HG03159 (cell line): ENCODE results near the gene GNA15.

Experiments used
- ATAC-seq: cut with Tn5 transposase; IDR thresholded peaks from one replicate; pipeline ENCODE4 v1.9.1; 2021; ENCODE audit warnings: mild to moderate bottlenecking, moderate library complexity; ENCODE audit not compliant: unreplicated experiment

GNA15 gene

DNA sequence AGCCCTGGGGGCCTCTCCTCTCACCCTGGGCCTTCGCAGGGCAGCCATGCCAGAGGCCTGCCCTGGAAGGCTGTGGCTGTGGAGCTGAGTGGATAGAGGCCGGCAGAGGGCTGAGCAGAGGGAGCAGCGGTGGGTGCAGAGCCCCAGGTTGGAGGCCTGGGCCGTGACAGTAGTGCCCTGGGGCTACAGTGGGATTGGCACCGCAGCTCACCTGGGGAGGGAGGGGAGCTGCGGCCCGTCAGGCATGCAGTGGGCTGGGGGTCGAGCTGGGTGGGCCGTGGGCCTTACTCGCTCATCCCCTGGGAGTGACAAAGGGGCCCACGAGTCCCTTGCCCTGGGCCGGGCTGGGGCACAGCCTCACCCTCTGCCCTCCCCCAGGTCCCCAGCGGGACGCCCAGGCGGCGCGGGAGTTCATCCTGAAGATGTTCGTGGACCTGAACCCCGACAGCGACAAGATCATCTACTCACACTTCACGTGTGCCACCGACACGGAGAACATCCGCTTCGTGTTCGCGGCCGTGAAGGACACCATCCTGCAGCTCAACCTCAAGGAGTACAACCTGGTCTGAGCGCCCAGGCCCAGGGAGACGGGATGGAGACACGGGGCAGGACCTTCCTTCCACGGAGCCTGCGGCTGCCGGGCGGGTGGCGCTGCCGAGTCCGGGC is 15.1 kb upstream of the GNA15 start:
- no peak for ATAC-seq

GRCh38 chr19:3121396-3121795 is 14.4 kb upstream of the GNA15 start:
- no peak for ATAC-seq

DNA sequence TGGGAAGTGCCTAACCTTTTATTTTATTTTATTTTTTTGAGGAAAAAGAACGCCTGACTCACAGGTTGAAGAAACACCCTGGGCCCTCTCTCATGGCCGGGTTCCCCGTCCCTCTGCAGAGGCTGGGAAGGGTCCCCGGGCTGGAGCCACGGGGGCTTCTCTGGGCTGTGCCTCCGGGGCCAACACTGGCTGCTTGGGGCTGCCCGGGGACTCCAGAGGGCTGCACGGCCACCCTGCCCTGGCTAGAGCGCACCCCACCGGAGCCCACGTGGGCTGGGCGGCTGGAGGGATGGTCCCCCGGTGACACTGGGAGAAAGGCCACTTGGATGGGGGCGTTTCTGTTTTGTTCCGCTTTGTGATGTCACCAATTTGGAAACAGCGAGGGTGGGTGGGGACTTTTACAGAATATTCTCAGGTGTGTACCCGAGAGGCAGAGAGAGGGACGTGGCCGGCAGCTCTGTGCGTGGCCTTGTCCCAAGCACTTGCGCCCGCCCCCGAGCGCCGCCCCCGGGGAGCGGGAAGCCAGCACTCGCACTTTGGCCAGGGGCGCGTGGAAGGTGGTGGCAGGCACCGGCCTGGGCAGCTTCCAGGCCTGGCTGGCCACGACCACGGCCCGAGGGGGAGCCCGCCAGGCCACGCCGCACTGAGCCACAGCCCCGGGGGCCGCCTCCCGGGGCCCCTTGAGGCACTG is 13.9 kb upstream of the GNA15 start:
- ATAC-seq: no peak

- no peak for ATAC-seq
Measured at GRCh38 chr19:3122512-3122870, 13.3 kb upstream of the GNA15 start.

- ATAC-seq: no peak
Measured at GRCh38 chr19:3123088-3123721, 12.6 kb upstream of the GNA15 start.

- ATAC-seq: no peak
Measured at GRCh38 chr19:3123956-3124355, 11.9 kb upstream of the GNA15 start.

- no peak for ATAC-seq
Measured at GRCh38 chr19:3124630-3125029, 11.2 kb upstream of the GNA15 start.

GRCh38 chr19:3125900-3126524 is 9.8 kb upstream of the GNA15 start:
- no peak for ATAC-seq

DNA sequence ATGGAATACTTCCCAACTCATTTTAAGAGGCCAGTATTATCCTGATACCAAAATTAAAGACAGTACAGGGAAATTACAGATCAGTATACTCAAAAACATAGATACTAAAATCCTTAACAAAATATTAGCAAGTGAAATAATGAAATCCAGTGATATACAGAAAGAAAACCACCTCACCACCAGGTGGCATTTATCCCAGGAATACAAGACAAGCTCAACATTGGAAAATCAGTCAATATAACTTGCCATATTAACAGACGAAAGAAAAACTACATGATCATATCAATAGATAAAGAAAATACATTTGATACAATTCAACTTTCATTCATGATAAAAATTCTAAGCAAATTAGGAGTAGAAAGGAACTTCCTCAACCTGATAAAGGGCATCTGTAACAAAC is 6.7 kb upstream of the GNA15 start:
- ATAC-seq: no peak

- no peak for ATAC-seq
Measured at GRCh38 chr19:3131168-3131567, 4.7 kb upstream of the GNA15 start.

- ATAC-seq: peak; percentile 58
Measured at GRCh38 chr19:3132971-3133792, 2.7 kb upstream of the GNA15 start.

GRCh38 chr19:3133793-3134116 is 2.1 kb upstream of the GNA15 start:
- no peak for ATAC-seq

DNA sequence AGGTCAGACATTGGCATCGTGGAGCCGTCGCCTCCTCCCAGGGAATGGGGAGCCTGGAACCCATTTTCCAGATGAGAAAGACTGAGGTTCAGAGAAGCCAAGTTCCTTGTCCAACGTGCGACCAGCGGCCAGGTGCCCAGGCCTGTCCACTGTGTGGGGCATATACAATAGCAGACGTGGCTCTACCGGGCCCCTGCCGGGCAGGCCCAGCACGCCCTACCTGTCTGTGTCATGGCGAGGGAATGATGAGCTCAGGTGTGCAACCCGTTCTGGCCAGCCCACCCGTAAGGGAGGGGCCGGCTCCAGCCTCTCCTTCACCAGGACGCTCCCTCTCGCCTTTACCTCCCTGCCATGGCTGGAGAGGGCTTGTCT is 837 bp downstream of the GNA15 start:
- no peak for ATAC-seq

DNA sequence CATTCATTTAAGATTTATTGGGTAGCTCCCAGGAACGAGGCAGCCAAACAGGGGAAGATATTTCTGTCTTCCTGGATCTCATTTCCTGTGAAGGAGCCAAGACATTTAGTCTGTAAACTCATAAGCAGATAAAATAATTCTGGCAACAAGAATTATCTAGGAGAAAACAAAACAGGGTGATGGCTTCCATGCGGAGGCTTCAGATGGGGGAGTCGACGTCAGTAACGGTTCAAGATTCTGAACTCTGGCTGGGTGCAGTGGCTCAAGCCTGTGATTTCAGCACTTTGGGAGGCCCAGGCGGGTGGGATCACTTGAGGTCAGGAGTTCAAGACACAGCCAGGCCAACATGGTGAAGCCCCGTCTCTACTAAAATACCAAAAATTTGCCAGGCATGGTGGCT is 1.3 kb downstream of the GNA15 start:
- no peak for ATAC-seq

DNA sequence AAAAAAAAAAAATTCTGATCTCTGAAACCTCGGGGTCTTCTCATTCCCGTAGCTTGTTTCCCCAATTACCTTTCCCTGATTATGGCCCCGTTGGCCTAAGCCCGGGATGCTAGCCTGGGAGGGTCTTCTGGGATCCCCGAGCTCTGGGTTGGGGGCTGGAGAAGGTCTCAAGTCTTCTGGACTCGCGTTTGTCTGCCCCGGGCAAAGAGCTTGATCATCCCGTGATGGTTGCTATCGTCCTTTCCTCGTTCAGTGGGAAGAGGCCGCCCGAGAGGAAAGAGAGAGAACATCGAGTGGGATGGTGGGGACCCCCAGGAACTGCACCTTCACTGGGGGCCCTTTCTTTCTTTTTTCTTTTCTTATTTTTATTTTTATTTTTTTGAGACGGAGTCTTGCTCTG is 2.4 kb downstream of the GNA15 start:
- ATAC-seq: no peak

DNA sequence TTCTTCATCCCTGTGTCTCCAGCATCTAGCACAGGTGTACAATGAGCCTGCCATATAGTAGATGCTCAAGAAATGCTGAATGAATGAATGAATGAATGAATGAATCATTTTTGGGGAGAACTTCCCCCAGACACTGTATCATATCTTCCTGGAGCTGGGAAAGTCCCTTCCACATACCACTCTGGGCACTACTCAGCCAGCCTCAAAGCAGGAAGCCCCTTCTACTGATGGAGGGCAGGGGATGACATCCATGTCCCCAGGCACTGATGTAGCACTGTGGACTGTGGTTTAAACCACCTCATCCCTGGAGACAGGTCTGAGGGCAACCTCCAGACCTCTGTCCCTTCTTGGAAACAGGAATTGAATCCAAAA is 4.8 kb downstream of the GNA15 start:
- ATAC-seq: no peak

GRCh38 chr19:3142292-3142670 is 6.4 kb downstream of the GNA15 start:
- no peak for ATAC-seq

DNA sequence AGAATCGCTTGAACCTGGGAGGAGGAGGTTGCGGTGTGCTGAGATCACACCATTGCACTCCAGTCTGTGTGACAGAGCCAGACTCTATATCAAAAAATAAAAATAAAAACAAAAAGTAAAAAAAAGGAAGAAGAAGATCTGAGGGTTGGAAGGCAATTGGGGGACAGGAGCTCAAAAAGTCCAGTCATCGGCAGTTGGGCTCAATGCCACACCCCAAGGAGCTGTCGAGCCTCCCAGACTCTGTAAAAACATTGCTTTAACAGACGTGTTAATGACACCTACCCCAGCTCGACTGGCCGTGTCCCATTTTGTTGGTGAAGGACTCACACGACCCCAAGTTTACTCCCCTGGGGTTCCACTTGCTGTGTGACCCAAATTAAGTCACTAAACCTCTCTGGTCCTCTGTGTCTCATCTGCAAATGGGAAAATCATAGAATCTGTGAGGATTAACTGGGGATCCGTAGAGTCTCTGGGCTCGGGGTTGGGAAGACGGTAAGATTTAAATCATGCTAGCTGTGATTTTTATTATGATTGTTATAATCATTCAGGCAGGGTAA is 7.0 kb downstream of the GNA15 start:
- no peak for ATAC-seq

GRCh38 chr19:3145909-3146676 is 10.3 kb downstream of the GNA15 start:
- no peak for ATAC-seq

GRCh38 chr19:3146677-3147100 is 10.9 kb downstream of the GNA15 start:
- ATAC-seq: no peak
